Measurements from ENCODE around the gene ENHO. TPM values are rescaled to one million over a fixed set of nuclear protein-coding genes. Genes with fewer than 3 reads are reported as not detected.

ENHO gene
- total RNA-seq, 1 donor from 2014 or later: 0.86 TPM

- peaks cover 39% of the 10 kb centered on the region for H3K27me3 Mint-ChIP-seq (ENCODE audit: unreplicated experiment)
- no peak for DNase-seq (ENCODE audit: extremely low spot score, unreplicated experiment)
Measured at GRCh38 chr9:34518896-34519295, 3.9 kb downstream of the ENHO start.

GRCh38 chr9:34518110-34518616 is 4.6 kb downstream of the ENHO start:
- no peak overlapping the region for H3K4me3 Mint-ChIP-seq (ENCODE audit: unreplicated experiment)
- H3K27ac Mint-ChIP-seq (ENCODE audit: unreplicated experiment): no peak overlapping the region
- TF ChIP-seq CTCF (IDR thresholded peaks at IDR 0.05): no peak
- H3K27me3 Mint-ChIP-seq (ENCODE audit: unreplicated experiment): peaks cover 37% of the 10 kb centered on the region
- peaks cover 4% of the 10 kb centered on the region for H3K4me1 Mint-ChIP-seq (ENCODE audit: unreplicated experiment)
- no peaks in the 10 kb centered on the region for H3K36me3 Mint-ChIP-seq (ENCODE audit: unreplicated experiment)
- DNase-seq (ENCODE audit: extremely low spot score, unreplicated experiment): no peak
- H3K9me3 Mint-ChIP-seq (ENCODE audit: unreplicated experiment): no peaks in the 10 kb centered on the region

More at GRCh38 chr9:34518896-34519295, 3.9 kb downstream of the ENHO start:
- no peak overlapping the region for H3K27ac Mint-ChIP-seq (ENCODE audit: unreplicated experiment)
- no peaks in the 10 kb centered on the region for H3K36me3 Mint-ChIP-seq (ENCODE audit: unreplicated experiment)
- peaks cover 4% of the 10 kb centered on the region for H3K4me1 Mint-ChIP-seq (ENCODE audit: unreplicated experiment)
- no peak overlapping the region for H3K4me3 Mint-ChIP-seq (ENCODE audit: unreplicated experiment)
- no peaks in the 10 kb centered on the region for H3K9me3 Mint-ChIP-seq (ENCODE audit: unreplicated experiment)
- no peak for TF ChIP-seq CTCF (IDR thresholded peaks at IDR 0.05)

GRCh38 chr9:34517185-34517584 is 5.6 kb downstream of the ENHO start:
- no peak overlapping the region for H3K27ac Mint-ChIP-seq (ENCODE audit: unreplicated experiment)
- no peak for DNase-seq (ENCODE audit: extremely low spot score, unreplicated experiment)
- H3K27me3 Mint-ChIP-seq (ENCODE audit: unreplicated experiment): peaks cover 33% of the 10 kb centered on the region
- no peaks in the 10 kb centered on the region for H3K4me1 Mint-ChIP-seq (ENCODE audit: unreplicated experiment)
- no peak overlapping the region for H3K4me3 Mint-ChIP-seq (ENCODE audit: unreplicated experiment)
- TF ChIP-seq CTCF (IDR thresholded peaks at IDR 0.05): no peak
- H3K36me3 Mint-ChIP-seq (ENCODE audit: unreplicated experiment): no peaks in the 10 kb centered on the region
- no peaks in the 10 kb centered on the region for H3K9me3 Mint-ChIP-seq (ENCODE audit: unreplicated experiment)

GRCh38 chr9:34515959-34516358 is 6.8 kb downstream of the ENHO start:
- TF ChIP-seq CTCF (IDR thresholded peaks at IDR 0.05): no peak
- no peak for DNase-seq (ENCODE audit: extremely low spot score, unreplicated experiment)
- H3K27me3 Mint-ChIP-seq (ENCODE audit: unreplicated experiment): peaks cover 40% of the 10 kb centered on the region
- no peaks in the 10 kb centered on the region for H3K4me1 Mint-ChIP-seq (ENCODE audit: unreplicated experiment)
- no peak overlapping the region for H3K27ac Mint-ChIP-seq (ENCODE audit: unreplicated experiment)
- no peaks in the 10 kb centered on the region for H3K36me3 Mint-ChIP-seq (ENCODE audit: unreplicated experiment)
- no peaks in the 10 kb centered on the region for H3K9me3 Mint-ChIP-seq (ENCODE audit: unreplicated experiment)
- no peak overlapping the region for H3K4me3 Mint-ChIP-seq (ENCODE audit: unreplicated experiment)

GRCh38 chr9:34514816-34515215 is 8.0 kb downstream of the ENHO start:
- no peak overlapping the region for H3K4me3 Mint-ChIP-seq (ENCODE audit: unreplicated experiment)
- H3K27me3 Mint-ChIP-seq (ENCODE audit: unreplicated experiment): peaks cover 51% of the 10 kb centered on the region
- no peaks in the 10 kb centered on the region for H3K9me3 Mint-ChIP-seq (ENCODE audit: unreplicated experiment)
- H3K36me3 Mint-ChIP-seq (ENCODE audit: unreplicated experiment): no peaks in the 10 kb centered on the region
- no peaks in the 10 kb centered on the region for H3K4me1 Mint-ChIP-seq (ENCODE audit: unreplicated experiment)
- no peak for TF ChIP-seq CTCF (IDR thresholded peaks at IDR 0.05)
- no peak overlapping the region for H3K27ac Mint-ChIP-seq (ENCODE audit: unreplicated experiment)
- no peak for DNase-seq (ENCODE audit: extremely low spot score, unreplicated experiment)
